AG04449 (cell line): ENCODE results near the gene DMTF1.

ENCODE experiments used
- CTCF ChIA-PET: fragments of 350-600 bp; formaldehyde crosslinking; extraction: SDS; loops from one replicate; lab custom pipeline; 2021; ENCODE audit warnings: antibody characterized with exemption; lab: Yijun Ruan, JAX
- POLR2A ChIA-PET: fragments of 400-600, 350-600 bp; formaldehyde crosslinking; extraction: SDS; loops from one replicate; lab custom pipeline; 2020; ENCODE audit warnings: antibody characterized with exemption, inconsistent platforms; lab: Yijun Ruan, JAX
- DNase-seq: peaks from one replicate; pipeline ENCODE4 v3.0.0-alpha.2; 2010; ENCODE audit warnings: low read depth, low spot score
- H3K4me3 ChIP-seq: 2 replicates; pipeline ENCODE4 v1.5.1; 2011; ENCODE audit warnings: low read depth, mild to moderate bottlenecking, control low read depth, low read length
- TF ChIP-seq, protein P1 (sequence below): IDR thresholded peaks from one replicate; pipeline ENCODE4 v1.5.1; 2011; ENCODE audit warnings: mild to moderate bottlenecking, moderate library complexity, low read length, control low read depth, inconsistent platforms; ENCODE audit not compliant: insufficient read depth; ENCODE audit errors: missing control alignments

The DMTF1 gene

DNA sequence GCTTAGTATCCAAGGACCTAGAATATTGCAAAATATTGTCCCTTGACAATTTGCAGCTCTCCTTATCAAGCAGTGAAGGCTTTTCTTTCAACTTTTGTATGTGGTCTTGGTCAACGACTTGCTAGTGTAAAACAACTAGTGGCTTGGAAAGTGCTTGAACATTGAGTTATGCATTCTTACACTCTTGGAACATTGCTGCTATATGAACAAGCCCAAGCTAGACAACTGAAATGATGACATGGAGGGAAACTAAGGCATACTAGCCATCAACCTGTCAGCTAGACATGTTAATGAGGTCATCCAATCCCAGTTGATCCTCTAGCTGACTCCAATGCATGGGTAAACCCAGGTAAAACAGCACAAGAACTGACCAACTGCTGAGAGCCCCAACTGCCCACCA, 12.7 kb upstream of the DMTF1 start:
- TF ChIP-seq, protein P1, sequence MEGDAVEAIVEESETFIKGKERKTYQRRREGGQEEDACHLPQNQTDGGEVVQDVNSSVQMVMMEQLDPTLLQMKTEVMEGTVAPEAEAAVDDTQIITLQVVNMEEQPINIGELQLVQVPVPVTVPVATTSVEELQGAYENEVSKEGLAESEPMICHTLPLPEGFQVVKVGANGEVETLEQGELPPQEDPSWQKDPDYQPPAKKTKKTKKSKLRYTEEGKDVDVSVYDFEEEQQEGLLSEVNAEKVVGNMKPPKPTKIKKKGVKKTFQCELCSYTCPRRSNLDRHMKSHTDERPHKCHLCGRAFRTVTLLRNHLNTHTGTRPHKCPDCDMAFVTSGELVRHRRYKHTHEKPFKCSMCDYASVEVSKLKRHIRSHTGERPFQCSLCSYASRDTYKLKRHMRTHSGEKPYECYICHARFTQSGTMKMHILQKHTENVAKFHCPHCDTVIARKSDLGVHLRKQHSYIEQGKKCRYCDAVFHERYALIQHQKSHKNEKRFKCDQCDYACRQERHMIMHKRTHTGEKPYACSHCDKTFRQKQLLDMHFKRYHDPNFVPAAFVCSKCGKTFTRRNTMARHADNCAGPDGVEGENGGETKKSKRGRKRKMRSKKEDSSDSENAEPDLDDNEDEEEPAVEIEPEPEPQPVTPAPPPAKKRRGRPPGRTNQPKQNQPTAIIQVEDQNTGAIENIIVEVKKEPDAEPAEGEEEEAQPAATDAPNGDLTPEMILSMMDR, result no peak
- ChIA-PET CTCF (no interaction called here), POLR2A (no interaction called here)
- no peak overlapping the region for H3K4me3 ChIP-seq
- no peak for DNase-seq

DNA sequence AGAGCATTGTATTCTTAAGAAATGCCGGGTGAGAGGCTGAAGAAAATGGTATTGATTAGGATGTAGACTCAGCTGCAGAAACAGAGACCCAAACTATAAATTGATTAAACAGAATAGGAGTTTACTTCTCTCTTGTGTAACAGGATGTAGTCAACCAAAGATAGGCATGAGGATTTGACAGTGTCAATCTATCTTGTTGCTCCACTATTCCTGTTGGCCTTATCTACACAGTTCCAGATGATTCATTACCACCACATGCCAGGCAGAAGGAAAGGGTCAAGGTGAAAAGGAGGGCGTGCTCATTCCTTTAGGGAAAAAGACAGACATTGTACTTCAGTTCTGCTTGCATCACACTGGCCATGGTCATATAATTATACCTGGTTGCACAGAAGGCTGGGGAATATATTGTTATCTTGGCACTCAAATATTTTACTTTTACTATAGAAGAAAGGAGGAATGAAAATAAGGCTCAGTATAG, 11.9 kb upstream of the DMTF1 start:
- no peak overlapping the region for H3K4me3 ChIP-seq
- ChIA-PET POLR2A (no interaction called here), CTCF (interaction anchor here (1.1 kb wide), 1 partner anchor 10 kb away, joined by 3 read pairs; no protein-coding TSS in a partner anchor)
- no peak for DNase-seq
- TF ChIP-seq, protein P1, result no peak

DNA sequence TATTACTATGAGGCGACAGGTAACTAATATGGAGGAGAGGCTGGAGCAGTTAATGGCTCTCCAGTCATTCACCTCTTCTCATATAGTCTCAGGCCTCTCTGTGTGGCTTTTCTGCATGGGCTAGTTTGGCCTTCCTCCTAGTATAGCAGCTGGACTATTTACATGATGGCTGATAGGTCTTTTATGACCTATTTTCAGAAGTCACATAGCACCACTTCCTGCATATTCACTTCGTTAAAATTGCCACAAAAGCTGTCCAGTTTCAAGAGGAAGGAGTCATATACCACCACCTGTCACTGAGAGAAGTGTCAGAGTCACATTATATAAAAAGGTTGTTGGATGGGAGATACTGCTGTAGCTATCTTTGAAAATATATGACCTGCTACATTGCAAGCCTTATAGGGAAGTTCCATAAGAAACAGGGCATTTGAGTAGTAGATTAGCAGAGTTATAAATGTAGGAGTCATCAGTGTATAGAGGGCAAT, 8.0 kb upstream of the DMTF1 start:
- TF ChIP-seq, protein P1, result no peak

DNA sequence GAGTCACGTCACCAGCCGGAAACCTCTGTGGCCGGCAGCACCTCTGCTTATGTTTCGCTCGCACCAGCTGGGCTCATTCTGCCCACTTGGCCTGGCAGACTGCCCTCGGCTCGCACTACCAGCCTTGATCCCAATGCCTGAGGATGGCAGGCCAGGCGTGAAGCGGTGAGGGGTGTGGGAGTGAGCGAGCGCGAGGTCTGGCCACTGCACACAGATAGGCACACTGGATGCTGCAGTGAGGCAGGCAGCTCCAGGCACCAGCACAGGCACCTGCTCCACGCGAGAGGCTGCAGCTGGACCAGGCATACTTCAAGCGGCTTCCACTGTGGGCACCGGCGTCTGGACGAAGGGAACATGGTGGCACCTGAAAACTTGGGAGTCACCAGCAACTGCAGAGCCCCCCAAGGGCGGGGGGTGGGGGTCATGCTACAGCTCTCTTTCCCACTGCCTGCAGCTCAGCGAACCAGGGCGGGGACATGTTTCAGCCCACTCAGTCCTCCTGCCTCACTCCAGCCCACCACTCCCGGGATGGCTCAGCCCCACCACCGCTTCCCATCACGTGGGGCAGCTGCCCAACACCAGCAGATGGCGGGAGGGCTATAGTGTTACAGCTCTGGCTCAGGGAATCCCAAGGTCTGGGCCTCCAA, 5.4 kb upstream of the DMTF1 start:
- no peak for DNase-seq
- CTCF ChIA-PET, result interaction anchor here (3.3 to 10.1 kb wide), 3 partner anchors 205 to 230 kb away, joined by 20 to 87 read pairs (median 28); no protein-coding TSS in a partner anchor
- POLR2A ChIA-PET, result no interaction called here

More for the DNA sequence above, 8.0 kb upstream of the DMTF1 start:
- no peak overlapping the region for H3K4me3 ChIP-seq
- DNase-seq, result no peak
- POLR2A ChIA-PET, result no interaction called here
- CTCF ChIA-PET, result no interaction called here

DNA sequence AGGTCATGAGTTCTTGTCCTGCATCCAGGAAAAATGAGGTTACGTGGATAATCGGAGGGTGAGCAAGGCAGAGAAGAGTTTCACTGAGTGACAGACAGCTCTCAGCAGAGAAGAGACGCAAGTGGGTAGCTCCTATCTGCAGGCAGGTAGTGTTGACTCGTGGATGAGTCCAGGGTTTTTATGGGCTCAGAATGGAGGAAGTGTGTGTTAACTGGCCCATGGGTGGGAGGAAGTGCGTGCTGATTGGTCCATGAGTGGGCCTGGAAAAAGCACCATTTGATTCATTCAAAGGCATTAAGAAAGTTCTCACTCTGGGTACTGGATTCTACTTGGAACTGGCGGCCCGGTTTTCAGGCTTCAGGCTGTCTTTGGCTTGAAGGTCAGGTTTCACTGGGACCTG, 4.8 kb upstream of the DMTF1 start:
- CTCF ChIA-PET, result interaction anchor here (0.7 to 10.1 kb wide), 7 partner anchors 200 to 235 kb away, joined by 3 to 87 read pairs (median 10); no protein-coding TSS in a partner anchor
- no peak for DNase-seq
- H3K4me3 ChIP-seq, result no peak overlapping the region
- POLR2A ChIA-PET, result no interaction called here
- TF ChIP-seq, protein P1, result no peak

More for the DNA sequence above, 5.4 kb upstream of the DMTF1 start:
- no peak overlapping the region for H3K4me3 ChIP-seq
- TF ChIP-seq, protein P1, result no peak

DNA sequence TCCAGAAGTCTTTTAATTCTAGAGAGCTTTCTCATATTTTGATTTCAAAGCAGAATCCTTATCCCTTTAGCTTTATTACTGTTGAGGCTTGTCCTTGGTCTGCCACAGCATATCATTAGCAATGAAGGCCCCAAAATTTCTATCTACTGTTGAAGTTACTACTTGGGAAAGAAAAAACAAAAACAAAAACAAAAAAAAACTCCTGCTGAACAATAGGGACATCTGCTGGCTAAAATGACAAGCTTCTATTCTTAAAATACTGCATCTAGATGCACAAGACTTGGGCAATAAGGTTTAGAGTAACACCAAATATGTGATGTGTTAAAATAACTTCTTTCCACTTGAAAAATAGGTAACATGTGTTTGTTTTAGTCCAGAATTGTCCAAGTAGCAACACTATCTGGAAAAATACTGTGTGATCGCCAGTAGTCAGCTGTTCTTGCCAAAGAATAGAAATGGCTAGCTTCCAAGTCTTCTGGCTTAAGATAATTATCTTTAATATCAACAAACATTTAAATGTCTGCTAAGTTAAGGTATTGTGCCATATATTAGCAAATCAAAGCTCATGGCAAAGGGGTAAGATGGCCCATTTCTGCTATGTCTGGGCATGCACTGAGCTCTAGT, 3.8 kb upstream of the DMTF1 start:
- no peak overlapping the region for H3K4me3 ChIP-seq
- DNase-seq, result no peak
- POLR2A ChIA-PET, result no interaction called here
- CTCF ChIA-PET, result interaction anchor here (0.7 to 10.1 kb wide), 18 partner anchors 73 to 236 kb away, joined by 3 to 87 read pairs (median 4); no protein-coding TSS in a partner anchor
- TF ChIP-seq, protein P1, result no peak
